Naive thymus-derived CD4-positive, alpha-beta T cell (primary cell): ENCODE measurements around the gene CD7. TPM values are rescaled to one million over a fixed set of nuclear protein-coding genes. Genes with fewer than 3 reads are reported as not detected.

ENCODE experiments used
- ATAC-seq: fragments of 150-1000 bp; cut with Tn5 transposase; 2 replicates; pipeline ENCODE4 v1.10.0; 2021; ENCODE audit warnings: mild to moderate bottlenecking, moderate library complexity
- CTCF ChIA-PET: fragments of 350-600 bp; sonication (Branson Sonifier 250); formaldehyde crosslinking; loops from one replicate; lab custom pipeline; 2021; ENCODE audit warnings: antibody characterized with exemption; lab: Charles Lee
- POLR2A ChIA-PET: fragments of 350-600 bp; sonication (Branson Sonifier 250); formaldehyde crosslinking; loops from one replicate; lab custom pipeline; 2021; ENCODE audit warnings: antibody characterized with exemption, inconsistent platforms; lab: Charles Lee
- DNase-seq, 9 donors: peaks; one replicate each; pipeline versions ENCODE4 v3.0.0 to v3.0.0-alpha.2; 2020 to 2022; ENCODE audit warnings: mixed read lengths in 1 of 9
- H3K27ac ChIP-seq: one replicate; pipeline ENCODE4 v1.7.0; 2013; ENCODE audit warnings: mild to moderate bottlenecking, low read depth, low read length, moderate library complexity
- H3K27me3 ChIP-seq, 2 donors: one replicate each; pipeline ENCODE4 v1.7.0; 2013; ENCODE audit warnings: low read length in 2 of 2, mild to moderate bottlenecking in 2 of 2, moderate library complexity in 2 of 2; ENCODE audit not compliant: control insufficient read depth in 2 of 2, insufficient read depth in 2 of 2
- H3K36me3 ChIP-seq, 3 experiments: 1 replicate in 2 of 3; 2 replicates in 1 of 3; pipeline ENCODE4 v1.7.0; 2013; ENCODE audit warnings: low read length in 3 of 3, mild to moderate bottlenecking in 3 of 3, moderate library complexity in 1 of 3; ENCODE audit not compliant: insufficient read depth in 3 of 3, control insufficient read depth in 2 of 3
- H3K4me1 ChIP-seq, 2 donors: one replicate each; pipeline ENCODE4 v1.7.0; 2013; ENCODE audit warnings: low read length in 2 of 2, mild to moderate bottlenecking in 2 of 2, moderate library complexity in 1 of 2; ENCODE audit not compliant: control insufficient read depth in 2 of 2, insufficient read depth in 2 of 2
- H3K4me3 ChIP-seq: 2 replicates; pipeline ENCODE4 v1.7.0; 2013; ENCODE audit warnings: mild to moderate bottlenecking, low read length
- H3K9me3 ChIP-seq, 3 experiments: 1 replicate in 2 of 3; 2 replicates in 1 of 3; pipeline ENCODE4 v1.7.0; 2013; ENCODE audit warnings: low read length in 3 of 3; ENCODE audit not compliant: control insufficient read depth in 2 of 3
- H3K27ac Mint-ChIP-seq, 9 donors: one replicate each; pipeline ENCODE4 v1.8.0; 2020 to 2022; ENCODE audit warnings: mixed read lengths in 9 of 9, mild to moderate bottlenecking in 8 of 9, moderate library complexity in 5 of 9, inconsistent platforms in 2 of 9
- H3K27me3 Mint-ChIP-seq, 5 donors: one replicate each; pipeline ENCODE4 v1.8.0; 2021 to 2022; ENCODE audit warnings: mixed read lengths in 5 of 5, mild to moderate bottlenecking in 1 of 5
- H3K36me3 Mint-ChIP-seq, 5 donors: one replicate each; pipeline ENCODE4 v1.8.0; 2020 to 2022; ENCODE audit warnings: mixed read lengths in 5 of 5, mild to moderate bottlenecking in 3 of 5, inconsistent platforms in 1 of 5
- H3K4me1 Mint-ChIP-seq, 7 donors: one replicate each; pipeline ENCODE4 v1.8.0; 2020 to 2022; ENCODE audit warnings: mixed read lengths in 7 of 7, mild to moderate bottlenecking in 3 of 7, inconsistent platforms in 1 of 7
- H3K4me3 Mint-ChIP-seq, 10 donors: one replicate each; pipeline ENCODE4 v1.8.0; 2020 to 2022; ENCODE audit warnings: mild to moderate bottlenecking in 10 of 10, mixed read lengths in 10 of 10, moderate library complexity in 6 of 10, inconsistent platforms in 2 of 10
- H3K9me3 Mint-ChIP-seq, 11 donors: one replicate each; pipeline ENCODE4 v1.8.0; 2020 to 2022; ENCODE audit warnings: mixed read lengths in 11 of 11, mild to moderate bottlenecking in 4 of 11, inconsistent platforms in 1 of 11, moderate library complexity in 1 of 11
- intact Hi-C, 2 donors: fragments of 100-400 bp; cut with micrococcal nuclease; formaldehyde crosslinking; loops; one replicate each; pipeline ENCODE4 v1.15.1; 2023
- polyA plus RNA-seq, 2 donors: library from polyadenylated mRNA; unstranded; fragments of 300-500 nt; fragmentation: Illumina TruSeq; gene quantifications; one replicate each; pipeline ENCODE4 v1.2.3, GENCODE V29; 2021
- total RNA-seq, 6 experiments: library from RNA in 5 of 6; stranded (reverse) in 5 of 6; gene quantifications; 1 replicate in 5 of 6; 2 replicates in 1 of 6; pipeline ENCODE4 v1.2.3 and lab custom pipeline; 2021 to 2026

CD7 gene
- total and polyA plus RNA-seq, 7 experiments from 2014 or later: 61.9 to 390 (median 169) TPM

DNA sequence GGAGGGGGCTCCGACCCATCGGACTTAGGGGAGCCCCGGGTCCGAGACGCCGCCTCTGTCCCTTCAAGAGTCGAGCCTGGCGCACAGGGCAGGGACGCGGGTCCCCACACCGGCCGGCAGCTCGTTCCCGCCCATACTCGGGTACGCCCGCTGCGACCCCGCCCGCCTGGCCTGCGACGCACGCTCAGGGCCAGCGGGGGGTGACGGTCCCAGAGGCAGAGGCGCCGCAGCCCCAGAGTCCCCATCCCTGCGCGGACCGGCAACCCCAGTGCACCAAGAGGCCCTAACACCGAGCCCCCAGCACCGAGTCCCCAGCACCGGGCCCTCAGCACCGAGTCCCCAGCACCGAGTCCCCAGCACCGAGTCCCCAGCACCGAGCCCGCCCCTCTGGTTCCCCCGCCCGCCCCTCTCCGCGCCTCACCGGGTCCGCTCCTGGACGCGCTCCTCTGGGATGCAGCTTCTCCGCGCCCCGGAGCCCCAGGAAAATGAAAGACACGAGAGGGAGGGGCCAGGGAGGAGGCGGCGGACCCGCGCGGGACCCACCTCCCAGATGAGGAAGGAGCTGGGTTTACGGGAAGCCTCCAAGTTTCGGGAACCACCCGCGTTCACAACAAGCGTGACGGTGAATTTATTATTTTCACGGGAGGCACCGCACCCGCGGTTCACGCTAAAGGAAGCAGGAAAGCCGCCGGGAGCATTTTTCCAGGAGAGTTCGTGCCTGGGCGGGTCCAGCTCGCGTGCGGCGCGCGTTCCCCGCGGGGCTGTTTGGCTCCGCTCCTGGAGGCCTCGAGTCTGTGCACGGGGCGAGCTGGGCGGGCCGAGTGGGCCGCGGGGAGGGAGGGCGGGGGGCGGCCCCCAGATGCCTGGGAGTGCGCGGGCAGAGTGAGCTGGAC is 16.1 kb upstream of the CD7 start, which contains the start of gene SECTM1:
TSS of gene SECTM1 (minus strand) at position 488 of the 893 bp plus-strand sequence. CDS start 6,526 bp downstream, outside the sequence.
- Histone ChIP-seq H3K9me3 (no peaks in the 10 kb centered on the region), H3K27me3 (no peaks in the 10 kb centered on the region), H3K4me1 (peaks cover 15 to 17% of the 10 kb centered on the region in 2 donors), H3K4me3 (peak within 1 kb of the TSS; percentile 67), H3K27ac (peak within 1 kb of the TSS; percentile 54), H3K36me3 (no peaks in the 10 kb centered on the region)
- Mint-ChIP-seq H3K27ac (peak within 1 kb of the TSS; percentile 85 to 99 (median 94)), H3K4me1 (peaks cover 17 to 34% (median 24%) of the 10 kb centered on the region in 7 donors), H3K9me3 (peaks cover 0 to 1% (median 0%) of the 10 kb centered on the region in 11 donors), H3K27me3 (peaks cover 0 to 8% (median 0%) of the 10 kb centered on the region in 5 donors), H3K36me3 (no peaks in the 10 kb centered on the region), H3K4me3 (peak within 1 kb of the TSS; percentile 86 to 99 (median 98))
- intact Hi-C loops: loop anchor here in 1 of 2 donors (2.0 kb wide), 1 partner anchor 17 kb away; the partner anchor contains the start of gene CD7
- ATAC-seq: peak; percentile 48
- ChIA-PET CTCF (interaction anchor here (0.8 to 1.6 kb wide), 3 partner anchors 12 to 32 kb away, joined by 3 to 7 read pairs (median 3); no protein-coding TSS in a partner anchor), POLR2A (interaction anchor here (0.6 to 3.7 kb wide), 10 partner anchors 9 to 313 kb away, joined by 3 to 27 read pairs (median 4); partner anchors contain the start of gene CD7)
- peak in 1 of 9 donors; percentile 9 for DNase-seq

DNA sequence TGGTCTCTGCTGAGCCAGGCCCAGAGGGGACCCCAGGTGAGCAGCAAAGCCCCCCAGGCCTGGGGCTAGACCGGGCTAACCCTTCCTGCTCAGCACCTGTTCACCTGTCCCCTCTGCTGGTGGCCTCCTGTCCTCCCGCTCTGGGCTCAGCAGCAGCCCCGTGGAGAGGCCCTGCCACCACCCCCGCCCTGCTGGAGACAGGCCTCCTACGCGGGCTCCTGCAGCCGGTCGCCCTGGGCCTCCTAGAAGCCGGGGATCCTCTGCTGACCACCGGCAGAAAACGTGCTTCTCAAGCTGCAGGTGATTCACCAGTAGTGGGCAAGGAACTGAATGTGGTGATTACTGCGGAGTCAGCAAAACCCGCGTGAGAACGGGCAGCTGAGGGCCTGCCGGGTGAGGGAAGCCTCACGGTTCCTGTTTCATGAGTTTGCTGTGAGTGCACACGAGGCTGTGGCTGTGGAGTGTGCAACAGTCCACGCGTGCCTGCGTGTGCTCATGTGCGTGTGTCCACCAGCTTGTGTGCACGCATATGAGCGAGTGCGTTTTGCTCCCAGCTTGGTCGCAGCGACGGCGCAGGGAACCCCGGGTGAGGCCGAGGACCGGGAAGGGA is 15.4 kb upstream of the CD7 start:
- Histone ChIP-seq H3K4me3 (peak overlapping the region; percentile 60), H3K27me3 (no peaks in the 10 kb centered on the region)
- intact Hi-C loops: loop anchor here in 1 of 2 donors (2.0 kb wide), 1 partner anchor 16 kb away; the partner anchor contains the start of gene CD7

GRCh38 chr17:82331345-82331939 is 14.0 kb upstream of the CD7 start:
- Histone ChIP-seq H3K4me1 (peaks cover 15 to 17% of the 10 kb centered on the region in 2 donors), H3K9me3 (no peaks in the 10 kb centered on the region), H3K4me3 (no peak overlapping the region), H3K27me3 (no peaks in the 10 kb centered on the region), H3K27ac (no peak overlapping the region), H3K36me3 (no peaks in the 10 kb centered on the region)
- intact Hi-C loops: no loop called here
- Mint-ChIP-seq H3K27ac (no peak overlapping the region), H3K9me3 (no peaks in the 10 kb centered on the region), H3K4me1 (peaks cover 16 to 33% (median 24%) of the 10 kb centered on the region in 7 donors), H3K36me3 (no peaks in the 10 kb centered on the region), H3K27me3 (peaks cover 0 to 6% (median 0%) of the 10 kb centered on the region in 5 donors), H3K4me3 (peak overlapping the region in 7 of 10 donors; percentile 23 to 90 (median 59))
- POLR2A ChIA-PET: interaction anchor here (1.3 to 3.7 kb wide), 2 partner anchors 16 to 34 kb away, joined by 3 to 27 read pairs; no protein-coding TSS in a partner anchor
- CTCF ChIA-PET: no interaction called here
- ATAC-seq (no peak), DNase-seq (no peak)

More for the DNA sequence above, 15.4 kb upstream of the CD7 start:
- Mint-ChIP-seq H3K27me3 (peaks cover 0 to 6% (median 0%) of the 10 kb centered on the region in 5 donors), H3K27ac (peak overlapping the region in 7 of 9 donors; percentile 48 to 86 (median 79)), H3K4me1 (peaks cover 16 to 33% (median 24%) of the 10 kb centered on the region in 7 donors), H3K4me3 (peak overlapping the region; percentile 80 to 93 (median 90)), H3K9me3 (no peaks in the 10 kb centered on the region), H3K36me3 (no peaks in the 10 kb centered on the region)
- no peaks in the 10 kb centered on the region for H3K9me3 ChIP-seq
- peak overlapping the region; percentile 32 for H3K27ac ChIP-seq
- peak in 2 of 9 donors; percentile 26 to 32 for DNase-seq
- no peaks in the 10 kb centered on the region for H3K36me3 ChIP-seq
- ATAC-seq: peak; percentile 78
- POLR2A ChIA-PET: interaction anchor here (0.6 to 3.7 kb wide), 10 partner anchors 8 to 312 kb away, joined by 3 to 27 read pairs (median 3); partner anchors contain the start of gene CD7
- CTCF ChIA-PET: interaction anchor here (0.6 to 1.1 kb wide), 2 partner anchors 12 to 90 kb away, joined by 3 read pairs; no protein-coding TSS in a partner anchor
- H3K4me1 ChIP-seq: peaks cover 15 to 17% of the 10 kb centered on the region in 2 donors

GRCh38 chr17:82330322-82331239 is 13.2 kb upstream of the CD7 start:
- H3K4me3 ChIP-seq: no peak overlapping the region
- peaks cover 15 to 17% of the 10 kb centered on the region in 2 donors for H3K4me1 ChIP-seq
- no peak for DNase-seq
- no peak overlapping the region for H3K27ac ChIP-seq
- Mint-ChIP-seq H3K4me3 (peak overlapping the region in 2 of 10 donors; percentile 7 to 41), H3K36me3 (no peaks in the 10 kb centered on the region), H3K27ac (peak overlapping the region in 1 of 9 donors; percentile 7), H3K9me3 (no peaks in the 10 kb centered on the region), H3K27me3 (peaks cover 0 to 6% (median 0%) of the 10 kb centered on the region in 5 donors), H3K4me1 (peaks cover 14 to 28% (median 20%) of the 10 kb centered on the region in 7 donors)
- H3K27me3 ChIP-seq: no peaks in the 10 kb centered on the region
- no peaks in the 10 kb centered on the region for H3K9me3 ChIP-seq
- intact Hi-C loops: no loop called here
- POLR2A ChIA-PET: interaction anchor here (1.1 to 1.3 kb wide), 3 partner anchors 15 to 63 kb away, joined by 3 read pairs; no protein-coding TSS in a partner anchor
- no peaks in the 10 kb centered on the region for H3K36me3 ChIP-seq
- CTCF ChIA-PET: no interaction called here
- no peak for ATAC-seq

- Histone ChIP-seq H3K4me3 (no peak overlapping the region), H3K9me3 (no peaks in the 10 kb centered on the region), H3K27me3 (no peaks in the 10 kb centered on the region), H3K36me3 (no peaks in the 10 kb centered on the region), H3K4me1 (peaks cover 12 to 15% of the 10 kb centered on the region in 2 donors), H3K27ac (no peak overlapping the region)
- DNase-seq (no peak), ATAC-seq (no peak)
- ChIA-PET CTCF (no interaction called here), POLR2A (interaction anchor here (1.1 to 1.3 kb wide), 2 partner anchors 33 to 64 kb away, joined by 3 read pairs; no protein-coding TSS in a partner anchor)
- Mint-ChIP-seq H3K27ac (no peak overlapping the region), H3K4me1 (peaks cover 9 to 26% (median 16%) of the 10 kb centered on the region in 7 donors), H3K9me3 (no peaks in the 10 kb centered on the region), H3K36me3 (no peaks in the 10 kb centered on the region), H3K4me3 (no peak overlapping the region), H3K27me3 (peaks cover 0 to 4% (median 0%) of the 10 kb centered on the region in 5 donors)
- intact Hi-C loops: no loop called here
Measured at GRCh38 chr17:82329683-82330321, 12.4 kb upstream of the CD7 start.
